ENCODE results near the gene DMD.

Gene DMD

GRCh38 chrX:32010948-32011347, 1200.4 kb downstream of the DMD start:
- no peak for DNase-seq (ENCODE audit: low spot score)

DNA sequence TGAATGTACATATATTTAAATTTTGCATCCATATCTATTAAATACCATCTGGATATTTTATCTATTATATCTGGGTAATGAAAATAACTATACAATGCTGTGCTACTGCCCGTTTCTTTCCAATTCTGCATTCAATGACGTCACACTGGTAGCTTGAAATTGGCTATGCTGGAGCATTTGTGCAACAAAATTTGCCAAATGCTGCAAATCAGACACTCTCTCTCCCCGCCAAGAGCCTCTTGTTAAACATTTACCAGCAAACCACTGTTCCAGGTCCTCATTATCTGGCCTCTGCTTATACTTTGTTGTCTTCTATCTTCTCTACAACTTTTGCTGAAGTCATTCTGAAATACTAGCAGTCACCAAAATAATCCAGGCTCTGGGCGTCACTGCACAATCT, 1201.1 kb downstream of the DMD start:
- no peak for DNase-seq (ENCODE audit: low spot score)
- no peak for TF ChIP-seq CTCF (IDR thresholded peaks at IDR 0.05; ENCODE audit: borderline replicate concordance, control extremely low read depth, extremely low read depth, insufficient read depth, missing control alignments)
- in situ Hi-C loops (cut with MboI; ENCODE audit: low sequenced_read_pairs, unreplicated experiment), result no loop called here

More at GRCh38 chrX:32010948-32011347, 1200.4 kb downstream of the DMD start:
- TF ChIP-seq CTCF (IDR thresholded peaks at IDR 0.05; ENCODE audit: borderline replicate concordance, control extremely low read depth, extremely low read depth, insufficient read depth, missing control alignments), result no peak
- in situ Hi-C loops (cut with MboI; ENCODE audit: low sequenced_read_pairs, unreplicated experiment), result no loop called here

GRCh38 chrX:31993637-31994036, 1217.7 kb downstream of the DMD start:
- in situ Hi-C loops (cut with MboI; ENCODE audit: low sequenced_read_pairs, unreplicated experiment), result no loop called here
- DNase-seq (ENCODE audit: low spot score), result no peak
- no peak for TF ChIP-seq CTCF (IDR thresholded peaks at IDR 0.05; ENCODE audit: borderline replicate concordance, control extremely low read depth, extremely low read depth, insufficient read depth, missing control alignments)

DNA sequence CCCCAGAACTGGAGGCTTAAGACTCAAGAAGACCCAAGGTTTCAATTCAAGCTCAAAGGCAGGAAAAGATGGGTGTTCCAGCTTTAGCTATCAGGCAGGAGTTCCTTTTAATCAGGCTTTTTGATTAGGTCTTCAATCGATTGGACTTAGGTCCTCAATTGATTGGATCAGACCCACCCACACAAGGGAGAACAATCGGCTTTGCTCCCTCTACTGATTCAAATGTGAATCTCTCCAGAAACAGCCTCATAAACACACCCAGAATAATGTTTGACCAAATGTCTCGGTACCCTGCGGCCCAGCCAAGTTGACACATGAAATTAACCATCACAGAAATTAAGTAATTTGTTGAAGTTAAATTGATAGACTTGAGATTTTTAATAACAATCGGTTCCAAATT, 1222.4 kb downstream of the DMD start:
- no peak for TF ChIP-seq CTCF (IDR thresholded peaks at IDR 0.05; ENCODE audit: borderline replicate concordance, control extremely low read depth, extremely low read depth, insufficient read depth, missing control alignments)
- no peak for DNase-seq (ENCODE audit: low spot score)
- in situ Hi-C loops (cut with MboI; ENCODE audit: low sequenced_read_pairs, unreplicated experiment), result no loop called here

DNA sequence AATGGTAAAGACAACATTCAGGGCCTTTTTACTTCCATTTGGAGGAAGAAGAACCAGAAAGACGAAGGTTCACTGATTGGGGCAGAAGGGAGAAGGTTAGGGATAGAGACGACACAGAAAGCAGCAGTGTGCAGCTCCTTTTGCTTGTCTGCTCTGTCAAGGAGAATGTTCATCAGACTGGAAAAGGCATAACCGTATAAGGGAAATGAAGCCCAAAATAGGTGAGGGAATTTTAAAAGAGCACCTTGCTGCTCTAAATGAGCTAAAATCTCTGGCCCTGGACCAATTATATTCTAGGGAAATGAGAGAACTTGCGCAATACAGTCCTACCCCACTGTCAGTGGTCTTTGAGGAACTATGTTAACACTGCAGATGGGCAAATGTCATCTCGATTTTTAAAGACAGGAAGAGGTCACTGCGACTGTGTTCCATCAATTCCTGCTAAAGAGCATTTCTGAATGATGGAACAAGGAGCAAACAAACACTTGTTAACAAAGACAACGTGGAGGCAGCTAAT, 1229.7 kb downstream of the DMD start:
- DNase-seq (ENCODE audit: low spot score), result no peak
- no peak for TF ChIP-seq CTCF (IDR thresholded peaks at IDR 0.05; ENCODE audit: borderline replicate concordance, control extremely low read depth, extremely low read depth, insufficient read depth, missing control alignments)
- in situ Hi-C loops (cut with MboI; ENCODE audit: low sequenced_read_pairs, unreplicated experiment), result no loop called here

- TF ChIP-seq CTCF (IDR thresholded peaks at IDR 0.05; ENCODE audit: borderline replicate concordance, control extremely low read depth, extremely low read depth, insufficient read depth, missing control alignments), result no peak
- DNase-seq (ENCODE audit: low spot score), result no peak
- in situ Hi-C loops (cut with MboI; ENCODE audit: low sequenced_read_pairs, unreplicated experiment), result no loop called here
Observed at GRCh38 chrX:31969714-31970113, 1241.6 kb downstream of the DMD start.

GRCh38 chrX:31962256-31962655, 1249.1 kb downstream of the DMD start:
- no peak for TF ChIP-seq CTCF (IDR thresholded peaks at IDR 0.05; ENCODE audit: borderline replicate concordance, control extremely low read depth, extremely low read depth, insufficient read depth, missing control alignments)
- DNase-seq (ENCODE audit: low spot score), result no peak
- in situ Hi-C loops (cut with MboI; ENCODE audit: low sequenced_read_pairs, unreplicated experiment), result no loop called here

Measured in GM13976 (cell line).